HG03139 (cell line): ENCODE results near the gene STAG1.
"Not testable (repeated sequence)": the region's sequence is repeated elsewhere in the genome, so short reads cannot be mapped to it uniquely, and the experiment has no call there.

ENCODE experiments used
- ATAC-seq: cut with Tn5 transposase; IDR thresholded peaks from one replicate; pipeline ENCODE4 v1.9.1; 2021; ENCODE audit not compliant: unreplicated experiment

STAG1 gene

GRCh38 chr3:136651581-136651980 lies 100.6 kb downstream of the STAG1 start:
- ATAC-seq, result no peak

GRCh38 chr3:136650461-136650860 lies 101.7 kb downstream of the STAG1 start:
- ATAC-seq, result no peak

DNA sequence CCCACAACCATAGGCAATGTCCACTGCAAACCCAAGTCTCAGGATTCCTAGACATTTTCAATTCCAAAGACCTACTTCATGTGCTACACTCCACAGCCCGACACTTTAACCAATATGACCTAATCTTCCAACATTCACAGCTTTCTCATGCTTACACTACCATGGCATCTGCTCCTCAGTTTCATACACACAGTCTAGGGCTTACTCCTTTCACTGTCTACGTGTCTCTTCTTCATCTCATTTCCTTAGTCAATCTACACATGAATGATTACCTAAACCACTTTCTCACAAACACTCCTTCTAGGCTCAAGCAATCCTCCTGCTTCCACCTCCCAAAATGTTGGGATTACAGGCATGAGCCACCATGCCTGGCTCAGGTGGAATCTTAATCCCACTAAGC lies 106.3 kb downstream of the STAG1 start:
- ATAC-seq, result peak; percentile 63

GRCh38 chr3:136644212-136644611 lies 108.0 kb downstream of the STAG1 start:
- ATAC-seq, result no peak

DNA sequence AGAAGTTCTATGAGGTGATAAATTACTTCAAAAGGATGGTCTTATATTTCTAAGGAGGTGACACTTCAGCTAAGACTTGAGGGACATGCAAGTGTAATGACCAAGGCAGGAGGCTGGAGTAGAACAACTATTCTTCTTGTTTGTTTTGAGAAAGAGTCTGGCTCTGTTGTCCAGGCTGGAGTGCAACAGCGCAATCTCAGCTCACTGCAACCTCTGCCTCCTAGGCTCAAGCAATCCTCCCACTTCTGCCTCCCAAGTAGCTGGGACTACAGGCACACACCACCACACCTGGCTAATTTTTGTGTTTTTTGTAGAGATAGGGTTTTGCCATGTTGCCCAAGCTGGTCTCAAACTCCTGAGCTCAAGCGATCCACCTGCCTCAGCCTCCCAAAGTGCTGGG lies 108.8 kb downstream of the STAG1 start:
- not testable (repeated sequence) for ATAC-seq

DNA sequence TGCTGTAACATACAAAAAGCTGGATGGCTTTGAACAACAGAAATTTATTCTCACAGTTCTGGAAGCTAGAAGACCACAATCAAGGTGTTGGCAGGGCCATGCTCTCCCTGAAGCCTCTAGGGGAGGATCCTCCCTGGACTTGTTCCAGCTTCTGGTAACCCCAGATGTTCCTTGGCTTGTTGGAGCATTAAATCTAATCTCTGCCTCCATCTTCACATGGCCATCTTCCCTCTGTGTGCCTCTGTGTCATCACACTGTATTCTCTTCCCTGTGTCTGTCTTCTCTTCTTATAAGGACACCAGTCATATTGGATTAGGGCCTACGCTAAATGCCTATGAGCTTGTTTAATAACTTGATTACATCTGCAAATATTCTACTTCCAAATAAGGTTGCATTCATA lies 109.5 kb downstream of the STAG1 start:
- ATAC-seq, result no peak

GRCh38 chr3:136639069-136639468 lies 113.1 kb downstream of the STAG1 start:
- ATAC-seq, result no peak

- no peak for ATAC-seq
These were observed 115.0 kb downstream of the STAG1 start for GRCh38 chr3:136637176-136637575.

DNA sequence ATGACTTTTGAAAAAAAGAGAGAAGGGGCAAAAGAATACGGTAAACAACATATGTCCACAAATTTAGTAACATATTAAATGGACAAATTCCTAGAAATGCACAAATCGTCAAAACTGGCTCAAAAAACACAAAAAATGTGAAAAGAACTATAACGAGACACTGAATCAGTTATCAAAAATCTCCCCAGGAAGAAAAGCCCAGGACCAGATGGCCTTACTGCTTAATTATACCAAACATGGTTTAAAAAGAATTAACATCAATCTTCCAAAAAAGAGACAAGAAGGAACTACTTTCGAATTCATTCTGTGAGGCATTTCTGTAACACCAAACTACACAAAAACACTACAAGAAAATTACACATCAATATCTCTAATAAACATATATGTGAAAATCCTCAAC lies 117.4 kb downstream of the STAG1 start:
- no peak for ATAC-seq

DNA sequence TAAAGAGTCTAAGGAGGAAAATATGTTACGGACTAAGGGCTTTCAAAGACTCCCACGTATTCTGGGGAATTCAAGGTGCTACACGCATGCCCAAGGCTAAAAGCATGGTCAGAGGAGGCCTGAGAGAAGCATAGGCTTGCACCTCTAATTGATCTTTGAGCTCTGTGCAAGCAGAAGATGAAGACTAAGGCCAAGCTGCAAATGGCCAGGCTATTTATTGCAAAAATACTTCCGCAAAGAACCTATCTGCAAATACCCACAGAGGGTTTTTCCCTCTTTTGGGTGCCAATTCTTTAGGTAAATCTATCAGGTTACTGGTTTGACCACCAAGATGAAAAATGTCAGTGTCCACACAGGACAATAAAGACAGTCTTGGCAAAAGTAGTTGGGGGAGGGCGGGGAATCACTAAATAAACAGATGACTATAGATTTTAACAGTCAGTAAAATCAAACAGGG lies 119.5 kb downstream of the STAG1 start:
- ATAC-seq, result no peak

DNA sequence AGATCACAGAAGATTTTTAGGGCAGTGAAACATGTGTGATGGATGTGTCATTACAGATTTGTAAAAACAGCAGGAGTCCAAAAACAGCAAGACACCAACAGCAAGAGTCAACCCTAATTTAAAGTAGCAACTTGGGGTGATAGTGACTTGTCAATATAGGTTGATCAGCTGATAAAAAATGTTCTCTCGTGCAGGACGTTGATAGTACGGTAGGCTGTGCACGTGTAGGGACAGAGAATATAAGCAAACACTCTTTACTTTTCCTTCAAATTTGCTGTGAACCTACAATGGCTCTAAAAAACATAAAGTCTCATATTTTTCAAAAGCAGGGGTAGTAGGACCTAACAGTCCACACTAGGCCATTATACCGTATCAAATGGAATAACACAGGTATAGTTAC lies 120.8 kb downstream of the STAG1 start:
- ATAC-seq, result no peak

- no peak for ATAC-seq
These were observed 121.3 kb downstream of the STAG1 start for GRCh38 chr3:136630915-136631314.

DNA sequence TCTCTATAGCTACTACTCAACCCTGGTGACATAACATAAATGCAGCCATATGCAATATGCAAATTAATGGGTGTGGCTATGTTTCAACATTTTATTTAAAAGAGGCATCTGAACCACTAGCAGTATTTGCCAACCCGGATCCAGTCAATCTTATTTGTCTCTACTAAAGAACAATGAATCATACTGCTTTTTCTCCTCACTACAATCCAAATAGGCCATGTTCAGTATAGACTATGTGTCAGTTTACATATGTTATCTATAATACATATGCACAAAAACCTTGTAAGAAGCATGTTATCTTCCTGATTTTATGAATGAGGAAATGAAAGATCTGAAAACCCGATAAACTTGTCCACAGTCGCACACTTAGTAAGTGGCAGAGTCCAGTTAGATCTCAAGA lies 125.7 kb downstream of the STAG1 start:
- ATAC-seq, result no peak

DNA sequence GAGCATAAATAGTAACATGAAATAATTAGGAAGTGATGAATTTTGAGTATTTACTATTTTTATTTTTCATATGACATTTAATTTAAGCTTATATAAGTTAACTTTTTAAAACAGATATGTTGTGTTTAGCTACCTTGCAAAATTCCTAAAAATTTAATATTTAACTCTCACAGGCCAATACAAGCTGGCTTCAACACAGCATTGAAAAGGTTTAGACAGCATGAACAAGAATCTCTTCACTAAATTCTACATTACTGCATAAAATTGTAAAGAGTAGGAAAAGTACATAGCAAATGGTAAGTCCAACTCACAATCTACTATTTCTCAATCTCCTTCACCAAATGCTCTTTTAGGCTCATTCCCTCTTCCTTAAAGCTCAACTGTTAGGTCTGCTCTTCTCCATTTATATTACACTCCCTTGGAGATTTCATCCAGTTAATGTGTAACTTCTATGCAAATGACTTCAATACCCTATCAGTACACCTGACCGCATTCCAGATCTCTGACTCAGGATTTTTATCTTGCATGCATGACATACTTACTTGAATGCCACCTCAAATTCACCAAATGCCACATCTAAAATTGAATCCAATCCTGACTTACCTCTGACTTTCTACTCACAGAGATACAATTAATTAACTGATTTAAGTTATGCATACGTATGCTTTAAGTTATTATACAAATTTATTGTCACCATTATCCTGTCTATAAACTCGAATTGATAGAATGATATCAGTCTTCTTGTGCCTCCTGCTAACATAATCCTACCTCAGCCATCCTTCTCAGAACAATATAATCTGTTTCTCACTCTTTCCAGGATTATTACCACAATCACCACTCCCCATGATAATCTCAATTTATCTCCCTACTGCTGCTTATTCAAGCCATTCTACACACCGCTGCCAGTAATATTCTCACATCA lies 127.0 kb downstream of the STAG1 start:
- ATAC-seq, result no peak

DNA sequence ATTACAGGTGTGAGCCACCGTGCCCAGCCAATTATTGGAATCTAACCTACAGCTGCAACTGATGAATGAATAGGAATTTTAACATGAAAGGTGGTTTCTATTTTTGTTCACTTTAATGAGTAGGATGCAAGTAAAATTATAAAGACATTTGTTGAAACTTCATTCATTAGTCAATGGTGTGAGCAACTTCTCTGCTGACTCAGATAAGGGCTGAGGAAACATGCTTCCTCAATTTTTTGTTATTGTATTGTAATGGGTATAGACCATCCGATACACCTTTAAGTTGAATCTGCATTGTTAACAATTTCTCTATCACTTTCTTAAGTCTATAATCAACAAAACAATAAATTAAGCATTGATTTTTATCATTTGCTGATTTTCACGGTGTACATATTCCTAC lies 127.8 kb downstream of the STAG1 start:
- ATAC-seq, result no peak

DNA sequence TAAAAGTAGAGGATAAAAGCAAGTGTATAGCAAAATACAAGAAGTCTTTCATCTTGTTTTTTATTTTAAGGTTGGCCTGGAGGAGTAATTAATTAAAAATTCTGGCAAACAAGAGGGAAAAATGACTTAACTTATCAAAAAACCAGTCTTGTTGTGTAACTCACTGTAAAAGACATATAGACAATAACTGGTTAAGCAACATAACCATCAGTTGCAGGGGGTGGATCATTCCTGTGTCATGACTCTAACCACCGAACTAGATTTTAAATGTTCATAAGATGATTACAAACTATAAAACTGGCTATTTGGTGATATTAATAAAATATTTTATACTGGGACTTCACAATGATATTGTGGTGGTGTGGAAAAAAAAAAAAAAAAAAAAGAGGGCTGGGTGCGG lies 130.6 kb downstream of the STAG1 start:
- no peak for ATAC-seq

- no peak for ATAC-seq
These were observed 131.7 kb downstream of the STAG1 start for GRCh38 chr3:136620436-136620835.

- ATAC-seq, result not testable (repeated sequence)
These were observed 134.1 kb downstream of the STAG1 start for GRCh38 chr3:136617969-136618525.

DNA sequence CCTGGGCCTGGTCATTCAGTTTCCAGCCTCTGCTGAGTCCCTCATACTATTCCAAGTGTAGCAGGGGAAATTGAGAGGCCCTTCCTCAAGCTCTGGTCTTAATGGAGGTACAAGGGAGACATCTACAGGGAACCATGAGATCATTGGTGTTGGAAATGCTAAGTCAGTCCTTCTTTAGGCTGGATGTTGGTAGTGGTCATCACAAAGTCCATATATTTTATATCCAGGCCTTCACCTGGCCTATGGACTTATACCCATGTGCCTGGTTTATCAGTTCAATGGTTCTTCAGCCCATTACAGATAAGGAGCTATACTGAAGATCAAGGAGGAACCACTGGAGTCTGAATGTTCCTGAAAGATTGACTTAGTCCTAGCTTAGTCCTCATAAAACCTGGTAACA lies 135.0 kb downstream of the STAG1 start:
- no peak for ATAC-seq

- no peak for ATAC-seq
These were observed 139.7 kb downstream of the STAG1 start for GRCh38 chr3:136612512-136612911.

DNA sequence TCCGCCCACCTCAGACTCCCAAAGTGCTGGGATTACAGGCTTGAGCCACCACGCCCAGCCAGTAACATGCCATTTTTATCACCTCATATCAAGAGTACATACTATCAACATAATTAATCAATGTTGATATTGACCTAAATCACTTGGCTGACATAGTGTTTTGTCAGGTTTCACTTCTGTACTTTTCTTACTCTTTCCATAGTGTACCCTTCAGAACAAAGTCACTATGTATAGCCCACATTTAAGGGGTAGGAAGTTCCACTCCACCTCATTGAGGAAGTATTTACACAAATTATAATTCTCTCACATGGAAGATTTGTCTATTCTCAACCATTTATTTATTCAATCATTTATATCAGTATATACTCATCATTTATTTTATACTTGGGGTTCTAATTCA lies 145.2 kb downstream of the STAG1 start:
- no peak for ATAC-seq

DNA sequence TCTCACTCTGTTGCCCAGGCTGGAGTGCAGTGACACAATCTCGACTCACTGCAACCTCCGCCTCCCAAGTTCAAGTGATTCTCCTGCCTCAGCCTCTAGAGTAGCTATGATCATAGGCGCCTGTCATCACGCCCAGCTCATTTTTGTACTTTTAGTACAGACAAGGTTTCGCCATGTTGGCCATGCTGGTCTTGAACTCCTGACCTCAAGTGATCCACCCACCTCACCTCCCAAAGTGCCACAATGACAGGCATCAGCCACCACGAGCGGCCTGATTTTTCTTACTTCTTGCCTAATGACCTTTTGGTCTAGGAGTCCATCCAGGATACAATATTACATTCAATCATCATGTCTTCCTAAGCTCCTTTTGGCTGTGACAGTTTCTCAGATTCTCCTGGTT lies 146.0 kb downstream of the STAG1 start:
- ATAC-seq, result not testable (repeated sequence)
